Posterior vena cava (tissue), 2 donors: ENCODE results near the gene DLG2. TPM values are rescaled to one million over a fixed set of nuclear protein-coding genes. Genes with fewer than 3 reads are reported as not detected.

Experiments used
- DNase-seq: peaks from one replicate; pipeline ENCODE4 v3.0.0-alpha.2; 2020; ENCODE audit warnings: low spot score
- intact Hi-C, 2 donors: fragments of 100-400 bp; cut with DNase I; formaldehyde crosslinking; loops; one replicate each; pipeline versions ENCODE4 v1.14.1 to v1.14.2; 2022 to 2023
- total RNA-seq, 2 donors: library from RNA; stranded (reverse); fragmentation: NEBNext Ultra II Directional; extraction: Animal tissue kit (Norgen Biotek cat#: 25700); gene quantifications; one replicate each; pipeline ENCODE4 v1.2.1, GENCODE V29; 2021
- donor health status: DM: yes; HTN: yes; CAD: no.
- donor health status: DM: yes; HTN: yes; CAD: no.

DLG2 gene
- total RNA-seq, 2 donors from 2014 or later: 17.2 to 20.5 TPM

DNA sequence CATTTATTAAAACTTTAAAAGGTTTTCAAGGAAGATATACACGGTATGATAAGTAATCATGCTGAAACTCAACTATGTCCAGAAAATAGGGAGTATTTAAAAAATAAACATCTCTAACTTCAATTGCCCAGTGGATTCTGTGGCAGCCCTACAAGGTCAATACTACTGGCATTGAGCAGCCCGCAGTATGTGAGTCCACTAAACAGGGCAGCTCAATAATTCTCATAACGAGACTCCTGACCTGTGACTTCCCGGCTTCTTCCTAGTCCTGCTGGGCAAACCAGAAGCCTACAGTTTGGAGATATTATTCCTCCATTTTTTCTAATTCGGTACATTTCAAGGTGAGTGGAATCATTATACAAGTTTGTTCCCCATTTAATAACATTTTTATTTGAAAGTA is 1760.5 kb downstream of the DLG2 start:
- intact Hi-C loops: no loop called here

DNA sequence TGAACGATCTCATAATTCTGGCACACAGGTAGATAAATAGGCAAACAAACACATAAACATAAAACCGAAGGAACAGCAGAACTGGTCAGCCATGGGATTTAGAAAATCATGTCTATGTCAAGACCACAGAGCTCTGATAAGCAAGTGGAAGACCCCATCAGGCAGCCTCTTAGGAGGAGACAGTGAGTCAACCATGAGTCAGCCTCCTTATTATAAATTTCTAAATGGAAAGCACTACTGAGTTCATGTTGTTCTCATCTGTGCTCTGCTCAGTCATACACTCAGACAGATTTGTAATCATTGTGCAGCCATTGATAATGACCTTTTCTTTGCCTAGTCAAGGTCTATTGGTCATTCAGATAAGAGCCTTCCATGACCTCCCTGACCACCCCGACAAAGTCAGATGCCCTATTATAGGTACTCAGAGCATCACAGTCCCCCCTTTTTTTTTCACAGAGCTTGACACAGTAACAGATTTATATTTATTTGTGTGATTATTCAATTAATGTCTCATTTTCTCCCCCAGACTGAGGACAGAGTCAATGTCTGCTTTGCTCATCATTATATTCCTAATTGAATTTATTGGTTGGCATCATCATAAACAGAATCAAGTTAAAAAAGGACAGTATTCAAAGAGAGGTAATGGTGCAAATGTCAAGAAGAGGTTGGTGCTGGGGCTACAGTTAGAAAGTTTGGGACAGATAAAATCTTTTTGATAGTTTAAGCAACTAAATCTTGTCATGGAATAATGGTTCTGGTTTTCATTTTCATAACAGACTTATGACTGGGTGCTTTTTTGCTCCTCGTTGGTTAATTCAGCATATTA is 1761.3 kb downstream of the DLG2 start:
- intact Hi-C loops: no loop called here
- DNase-seq: no peak

More for the DNA sequence above, 1760.5 kb downstream of the DLG2 start:
- no peak for DNase-seq

DNA sequence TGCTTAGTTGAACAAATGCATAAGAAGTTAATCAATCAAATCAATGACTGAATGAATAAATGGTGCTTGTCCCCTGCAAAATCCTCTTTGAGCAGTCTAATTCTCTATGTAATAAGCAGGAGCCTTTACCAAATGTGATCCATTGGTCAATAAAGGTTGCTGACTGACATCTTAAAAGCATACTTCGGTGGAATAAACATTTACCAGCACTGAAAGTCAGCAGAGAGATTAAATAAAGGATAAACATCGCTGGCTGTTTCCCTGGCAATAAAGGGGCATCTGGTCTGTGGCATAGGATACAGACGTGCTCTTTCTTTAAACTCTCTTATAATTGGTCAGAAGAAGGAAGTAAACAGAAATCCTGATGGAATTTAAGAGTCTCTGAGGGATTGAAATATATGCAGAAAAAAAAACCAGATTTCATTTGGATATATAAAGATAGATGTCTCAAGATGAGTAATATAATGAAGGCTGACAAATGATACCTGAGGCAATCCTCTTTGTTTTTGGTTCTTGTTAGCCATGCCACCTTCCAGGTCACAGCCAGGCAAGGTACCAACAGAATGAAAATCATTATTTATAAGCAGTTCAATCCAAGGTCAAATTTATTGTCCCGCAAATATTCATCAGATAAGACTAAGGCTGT is 1762.6 kb downstream of the DLG2 start:
- intact Hi-C loops: no loop called here

DNA sequence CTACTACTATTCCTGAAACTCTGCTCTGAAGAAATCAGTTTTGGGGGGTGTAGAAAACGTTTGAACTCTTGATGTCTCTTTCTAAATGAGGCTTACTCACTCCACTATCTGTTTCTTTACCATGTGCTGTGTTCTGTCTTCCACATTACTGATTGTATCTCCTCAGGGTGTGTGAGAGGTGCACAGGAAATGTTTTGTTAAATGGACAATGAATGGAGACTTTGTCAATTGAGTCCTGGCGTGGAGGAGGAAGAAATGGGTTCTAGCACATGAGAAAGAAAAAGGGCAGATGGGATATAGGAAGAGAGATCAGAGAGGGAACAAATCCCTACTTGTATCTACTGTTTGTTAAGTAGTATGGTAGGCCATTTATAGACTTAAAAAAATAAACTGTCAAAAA is 1763.9 kb downstream of the DLG2 start:
- no peak for DNase-seq
- intact Hi-C loops: no loop called here

More for the DNA sequence above, 1762.6 kb downstream of the DLG2 start:
- no peak for DNase-seq

DNA sequence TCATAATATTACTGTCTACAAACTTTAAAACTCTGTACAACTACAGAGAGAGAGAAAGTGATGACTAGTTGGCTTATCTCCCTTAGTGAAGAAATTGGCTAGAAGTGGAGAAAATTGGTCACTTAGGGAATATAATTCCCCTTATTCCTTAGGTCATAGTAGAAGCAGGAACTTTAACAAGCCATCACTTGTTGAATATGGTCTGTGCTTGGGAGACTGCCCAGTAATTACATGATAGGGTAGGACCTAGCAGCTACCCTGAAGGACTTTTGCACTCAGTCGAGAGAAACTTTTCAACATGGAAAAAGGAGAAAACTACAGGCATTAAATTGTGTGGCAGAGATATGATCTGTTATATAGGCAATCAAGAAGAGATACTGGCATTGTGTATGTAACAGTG is 1764.5 kb downstream of the DLG2 start:
- intact Hi-C loops: no loop called here
- no peak for DNase-seq

DNA sequence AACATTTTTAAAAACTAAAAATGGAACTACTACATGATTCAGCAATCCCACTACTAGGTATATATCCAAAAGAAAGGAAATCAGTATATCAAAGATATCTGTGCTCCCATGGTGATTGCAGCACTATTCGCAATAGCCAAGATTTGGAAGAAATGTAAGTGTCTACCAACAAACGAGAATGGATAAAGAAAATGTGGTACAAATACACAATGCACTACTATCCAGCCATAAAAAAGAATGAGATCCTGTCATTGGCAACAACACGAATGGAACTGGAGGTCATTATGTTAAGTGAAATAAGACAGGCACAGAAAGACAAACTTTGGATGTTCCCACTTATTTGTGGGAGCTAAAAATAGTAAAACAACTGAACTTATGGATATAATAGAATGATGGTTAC is 1765.1 kb downstream of the DLG2 start:
- intact Hi-C loops: no loop called here
- DNase-seq: no peak

DNA sequence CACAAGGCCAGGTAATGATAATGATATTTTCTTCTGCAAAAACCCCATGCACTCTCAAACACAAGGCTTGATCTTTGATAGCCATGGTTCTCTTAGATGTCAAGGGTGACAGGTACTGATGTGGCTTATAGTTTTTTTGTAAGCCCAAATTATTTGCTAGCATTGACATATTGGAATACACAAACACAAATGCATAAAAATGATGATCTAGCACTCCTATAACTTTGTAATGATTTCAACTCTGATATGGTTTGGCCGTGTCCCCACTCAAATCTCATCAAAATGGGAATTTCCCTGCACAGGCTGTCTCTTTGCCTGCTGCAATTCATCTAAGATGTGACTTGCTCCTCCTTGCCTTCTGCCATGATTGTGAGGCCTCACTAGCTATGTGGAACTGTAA is 1768.5 kb downstream of the DLG2 start:
- intact Hi-C loops: loop anchor here in 1 of 2 donors (2.0 kb wide), 1 partner anchor 14 kb away; no protein-coding TSS in a partner anchor
- no peak for DNase-seq

DNA sequence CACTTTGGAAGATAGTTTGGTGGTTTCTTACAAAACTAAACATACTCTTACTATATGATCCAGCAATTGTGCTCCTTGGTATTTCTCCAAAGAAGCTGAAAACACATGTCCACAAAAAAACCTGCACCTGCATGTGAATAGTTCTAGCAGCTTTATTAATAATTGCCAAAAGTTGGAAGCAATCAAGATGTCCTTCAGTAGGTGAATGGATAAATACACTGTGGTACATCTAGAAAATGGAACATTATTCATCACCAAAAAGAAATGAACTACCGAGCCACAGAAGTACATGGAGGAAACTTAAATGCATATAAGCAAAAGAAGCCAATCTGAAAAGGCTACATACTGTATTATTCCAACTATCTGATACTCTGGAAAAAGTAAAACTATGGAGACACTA is 1771.9 kb downstream of the DLG2 start:
- intact Hi-C loops: no loop called here
- DNase-seq: no peak

DNA sequence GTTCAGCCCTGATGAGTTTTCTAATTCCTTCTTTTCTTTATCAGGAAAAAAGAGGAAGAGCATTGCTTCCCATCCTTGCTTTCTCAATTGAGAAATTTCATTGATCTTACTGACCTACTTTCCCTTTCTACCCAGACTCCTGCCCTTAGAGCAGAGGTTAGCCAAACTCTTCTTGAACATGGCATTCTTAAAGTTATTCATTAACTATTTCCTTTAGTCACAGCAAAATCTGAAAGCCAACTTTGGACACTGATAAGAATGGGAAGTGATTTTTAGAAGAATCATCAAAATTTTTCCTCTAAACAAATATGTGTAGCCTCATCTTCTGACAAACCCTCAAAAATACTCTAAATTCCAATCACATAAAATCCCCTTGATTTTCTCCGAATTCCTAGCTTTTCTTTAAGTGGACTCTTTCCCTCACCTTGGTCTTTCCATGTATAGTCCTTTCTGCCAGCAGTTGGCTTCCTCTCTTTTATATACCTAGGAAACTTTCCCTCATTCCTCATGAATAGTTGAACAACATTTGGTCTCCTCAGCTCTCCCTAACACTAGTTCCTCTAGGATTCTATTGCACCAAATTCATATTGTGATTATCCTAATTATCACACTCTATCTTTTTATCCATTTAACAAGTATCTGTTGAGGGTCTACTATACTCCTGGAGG is 1774.2 kb downstream of the DLG2 start:
- intact Hi-C loops: no loop called here
- DNase-seq: no peak

DNA sequence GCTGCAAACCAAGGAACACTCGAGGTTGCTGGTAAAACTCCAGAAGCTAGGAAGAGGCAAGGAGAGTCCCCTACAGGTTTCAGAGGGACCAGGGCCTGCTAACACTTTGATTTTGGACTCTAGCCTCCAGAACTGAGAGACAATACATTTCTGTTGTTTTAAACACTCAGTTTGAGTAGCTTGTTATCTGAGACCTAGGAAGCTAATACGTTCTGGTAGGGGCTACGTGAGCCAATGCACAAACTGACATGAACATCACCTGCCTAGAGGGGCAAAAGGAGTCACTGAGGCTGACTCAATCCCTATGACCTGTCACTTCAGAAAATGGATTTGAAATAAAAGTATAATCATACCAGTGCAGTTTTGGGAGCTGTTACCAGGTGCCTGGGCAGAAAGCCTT is 1775.1 kb downstream of the DLG2 start:
- no peak for DNase-seq
- intact Hi-C loops: no loop called here

DNA sequence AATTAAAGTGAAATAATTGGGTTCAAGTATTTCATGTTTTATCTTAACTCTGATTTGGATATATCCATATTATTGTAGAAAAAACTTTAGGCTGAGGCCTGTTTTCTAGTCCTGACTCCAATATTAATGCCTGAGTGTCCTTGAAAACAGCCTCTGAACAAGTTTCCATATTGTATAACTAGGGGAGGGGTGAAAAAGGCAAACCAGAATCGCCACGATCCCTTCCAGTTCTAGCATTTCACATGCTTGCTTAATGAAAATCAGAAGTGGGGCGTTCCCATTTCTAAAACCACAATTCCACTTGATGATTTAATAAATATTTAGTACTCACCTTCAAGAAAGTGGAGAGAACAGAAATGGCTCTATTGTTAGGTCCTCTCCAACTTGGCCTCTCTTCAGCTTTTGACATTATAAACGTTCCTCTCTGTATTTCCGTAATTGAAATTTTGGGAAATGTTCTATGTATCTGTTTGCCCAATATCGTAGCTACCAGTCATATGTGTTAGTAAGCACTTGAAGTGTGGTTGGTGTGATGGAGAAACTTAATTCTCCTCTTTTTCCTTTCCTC is 1779.6 kb downstream of the DLG2 start:
- intact Hi-C loops: no loop called here
- DNase-seq: no peak

DNA sequence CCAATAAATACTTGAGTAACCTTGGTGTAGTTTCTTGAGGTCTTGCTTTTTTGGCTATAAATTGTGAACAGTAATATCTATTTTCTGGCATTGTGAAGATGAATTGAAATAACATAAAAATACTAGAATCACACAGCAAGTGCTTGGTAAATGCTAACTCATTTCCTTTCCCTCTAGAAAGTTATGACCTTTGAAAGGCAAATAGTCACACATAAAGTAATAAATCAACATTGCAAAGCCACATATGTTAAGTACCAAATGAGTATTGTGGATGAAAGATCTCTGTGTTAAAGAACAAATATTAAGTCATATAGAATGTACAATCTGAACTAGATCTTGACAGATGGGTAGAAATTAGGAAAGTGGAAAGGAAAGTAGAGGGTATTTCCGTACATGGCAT is 1781.3 kb downstream of the DLG2 start:
- no peak for DNase-seq
- intact Hi-C loops: no loop called here

DNA sequence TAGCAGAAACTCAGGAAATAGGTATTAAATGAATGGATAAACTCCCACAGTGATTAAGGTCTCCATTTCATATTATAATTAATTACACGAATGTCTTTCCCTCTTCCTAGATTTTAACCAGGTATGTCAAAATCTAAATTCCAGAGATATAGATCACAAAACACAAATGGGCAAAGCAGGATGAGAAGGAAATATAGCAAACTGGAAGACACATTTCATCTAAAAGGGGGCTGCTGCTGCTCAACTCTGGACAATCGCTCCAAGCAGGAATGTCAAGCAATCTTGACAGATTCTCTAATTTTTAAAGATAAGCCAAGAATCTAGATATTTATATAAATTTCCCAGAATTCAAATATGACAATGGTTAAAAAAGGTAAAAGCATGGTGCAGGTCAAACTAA is 1786.8 kb downstream of the DLG2 start:
- DNase-seq: no peak
- intact Hi-C loops: no loop called here

DNA sequence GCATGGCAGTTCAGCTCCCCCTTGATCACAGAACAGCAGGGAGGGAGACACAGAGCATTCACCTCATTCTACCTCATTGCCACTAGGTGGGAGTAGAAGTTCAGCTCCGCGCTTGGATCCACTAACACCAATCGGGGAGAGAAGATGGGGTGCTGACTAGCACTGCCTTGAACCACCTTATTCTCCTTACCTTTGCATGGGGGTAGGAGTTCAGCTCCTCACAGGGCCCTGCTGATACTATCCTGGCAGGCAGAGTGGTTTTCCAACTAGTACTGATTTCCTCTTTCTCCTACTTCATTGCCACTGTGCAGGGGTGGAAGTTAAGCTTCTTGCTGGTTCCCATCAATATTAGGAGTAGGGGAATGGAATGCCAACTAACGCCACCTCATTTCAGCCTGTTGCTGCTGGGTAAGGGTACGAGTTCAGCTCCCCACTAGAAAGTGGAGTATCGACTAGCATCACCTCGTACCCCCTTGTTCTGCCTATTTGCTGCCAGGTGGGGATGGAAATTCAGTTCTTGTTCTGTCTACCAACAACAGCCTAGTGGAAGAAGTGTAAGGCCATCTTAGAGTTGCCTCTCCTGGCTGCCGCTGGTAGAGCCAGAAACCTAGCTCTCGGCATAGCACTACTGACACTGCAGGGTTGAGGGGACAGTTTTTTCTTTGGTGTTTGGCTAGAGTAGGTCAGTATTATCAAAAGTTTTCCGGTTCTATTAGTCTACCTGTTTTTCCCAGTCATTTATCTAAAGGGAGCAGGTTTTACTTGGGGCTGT is 1790.1 kb downstream of the DLG2 start:
- no peak for DNase-seq
- intact Hi-C loops: loop anchor here (5.0 to 10.0 kb wide), 2 partner anchors 235 to 688 kb away; no protein-coding TSS in a partner anchor

DNA sequence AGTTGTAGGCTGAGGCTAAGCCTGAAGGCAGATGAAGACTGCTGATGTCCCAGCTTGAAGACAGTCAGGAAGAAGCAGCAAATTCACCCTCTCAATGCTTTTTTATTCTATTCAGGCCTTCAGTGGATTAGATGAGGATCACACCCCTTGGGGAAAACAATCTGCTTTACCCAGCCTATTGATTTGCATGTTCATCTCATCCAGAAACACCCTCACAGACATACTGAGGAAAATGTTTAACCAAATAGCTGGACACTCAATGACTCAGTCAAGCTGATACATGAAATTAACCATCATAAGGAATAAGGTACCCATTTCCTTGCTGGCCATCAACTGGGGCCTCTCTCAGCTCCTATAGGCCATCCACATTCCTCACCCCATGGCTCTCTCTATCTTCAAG is 1791.1 kb downstream of the DLG2 start:
- intact Hi-C loops: loop anchor here (5.0 to 10.0 kb wide), 2 partner anchors 236 to 689 kb away; no protein-coding TSS in a partner anchor
- no peak for DNase-seq

DNA sequence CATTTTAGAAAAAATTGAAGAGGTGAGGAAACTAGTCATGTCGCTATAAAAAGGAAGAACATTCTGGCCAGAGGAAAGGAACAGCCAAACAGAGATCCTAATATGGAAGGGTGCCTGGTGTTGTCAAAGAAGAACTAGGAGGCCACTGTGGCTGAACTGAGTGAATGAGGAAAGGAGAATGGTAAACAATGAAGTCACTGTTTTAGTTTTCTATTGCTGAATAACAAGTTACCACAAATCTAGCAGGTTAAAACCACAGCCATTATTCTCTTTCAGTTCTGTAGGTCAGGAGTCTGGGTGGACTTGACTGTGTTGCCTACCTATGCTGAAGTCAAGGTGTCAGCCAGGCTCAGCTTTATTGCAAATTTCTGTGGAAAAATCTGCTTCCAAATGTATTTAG is 1791.7 kb downstream of the DLG2 start:
- DNase-seq: no peak
- intact Hi-C loops: loop anchor here (5.0 to 10.0 kb wide), 2 partner anchors 237 to 689 kb away; no protein-coding TSS in a partner anchor

DNA sequence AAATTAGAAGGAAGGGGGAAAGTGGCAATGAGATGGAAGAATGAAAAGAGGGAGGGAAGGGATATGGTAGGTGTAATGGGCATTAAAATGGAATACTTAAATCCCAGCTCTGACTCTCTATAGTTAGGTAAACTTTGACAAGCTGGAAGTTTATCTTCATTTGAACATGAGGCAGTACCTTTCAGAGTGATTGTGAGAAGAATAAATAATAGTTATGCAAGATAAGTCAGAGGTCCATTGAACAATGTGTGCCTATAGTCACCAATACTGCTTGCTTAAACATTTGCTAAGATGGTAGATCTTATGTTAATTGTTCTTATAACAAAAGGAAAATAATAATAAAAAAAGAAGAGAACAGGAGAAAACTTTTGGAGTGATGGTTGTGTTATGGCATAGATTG is 1795.2 kb downstream of the DLG2 start:
- no peak for DNase-seq
- intact Hi-C loops: loop anchor here (10.0 kb wide), 1 partner anchor 693 kb away; no protein-coding TSS in a partner anchor

DNA sequence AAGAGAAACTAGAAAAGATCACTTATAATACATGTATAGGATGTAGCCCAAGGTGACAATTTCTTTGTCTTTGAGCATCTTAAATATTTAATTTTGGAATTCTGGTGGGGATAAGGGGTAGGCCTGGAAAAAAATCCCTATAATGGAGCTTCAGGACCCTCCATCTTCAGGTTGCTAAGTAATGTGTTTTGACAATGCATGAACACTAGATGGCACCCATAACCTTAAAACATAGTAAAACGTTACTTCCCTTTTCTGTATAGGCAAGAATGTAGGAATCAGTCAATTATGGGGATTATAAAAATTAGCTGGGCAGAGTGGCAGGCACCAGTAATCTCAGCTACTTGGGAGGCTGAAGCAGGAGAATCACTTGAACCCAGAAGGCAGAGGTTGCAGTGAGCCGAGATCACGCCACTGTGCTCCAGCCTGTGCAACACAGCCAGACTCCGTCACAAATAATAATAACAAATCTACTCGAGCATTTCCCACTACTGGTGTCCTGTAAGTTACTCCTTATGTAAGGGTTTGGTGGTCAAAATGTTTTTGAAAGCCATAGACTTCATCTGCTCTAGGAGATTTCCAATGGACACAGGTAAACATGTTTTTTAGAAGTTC is 1799.1 kb downstream of the DLG2 start:
- DNase-seq: no peak
- intact Hi-C loops: no loop called here

DNA sequence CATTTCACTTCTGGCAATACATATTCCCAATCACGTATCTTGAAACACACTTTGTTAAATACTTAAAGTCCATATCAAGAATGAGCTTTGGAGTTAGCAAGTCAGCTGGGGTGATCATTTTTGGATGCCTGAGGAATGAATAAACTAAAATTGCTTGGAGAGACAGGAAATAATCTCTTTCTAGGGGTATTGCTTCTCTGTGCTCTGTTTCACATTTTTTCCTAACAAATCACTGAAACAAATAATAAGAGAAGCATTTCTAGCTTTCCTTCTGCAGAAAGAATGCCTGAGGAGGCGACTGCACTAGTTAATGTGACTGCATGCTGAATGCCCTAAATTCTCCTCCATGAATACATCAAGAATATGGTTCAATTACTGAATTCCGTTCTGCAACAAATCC is 1799.6 kb downstream of the DLG2 start:
- intact Hi-C loops: no loop called here
- no peak for DNase-seq
